Measurements from ENCODE around the gene RILPL2. TPM values are rescaled to one million over a fixed set of nuclear protein-coding genes. Genes with fewer than 3 reads are reported as not detected.
"Not testable (repeated sequence)": the region's sequence is repeated elsewhere in the genome, so short reads cannot be mapped to it uniquely, and the experiment has no call there.

RILPL2 gene
- total and polyA plus RNA-seq, 2 of the 13 experiments (the other 11 are each of a cell fraction or from before 2014, with no cell fraction given): 2.7 to 8.1 TPM

GRCh38 chr12:123385536-123385935 lies 50.9 kb downstream of the RILPL2 start:
- POLR2A ChIA-PET; BruUV-seq (replicated peaks); in situ Hi-C loops (cut with HindIII; ENCODE audit: extremely low pct_ligation_motif_present, low pct_unique_long_range_greater_than_20kb); H3K36me3 ChIP-seq (replicated peaks in 1 of 2; ENCODE audit: control insufficient read depth in 1 of 2, insufficient read depth in 2 of 2, low read length in 2 of 2); DNase-seq (ENCODE audit: low spot score); CTCF ChIA-PET (ENCODE audit: low intra/inter-chr PET ratio, low total read pairs); H3K9ac ChIP-seq (ENCODE audit: insufficient read depth, low read depth, low read length); H2AFZ ChIP-seq (ENCODE audit: low read length); H3K27ac ChIP-seq (ENCODE audit: extremely low read length, insufficient read depth, low read length); FAIRE-seq; ATAC-seq; H4K20me1 ChIP-seq (ENCODE audit: insufficient read depth, low read length); intact Hi-C loops (cut with micrococcal nuclease; ENCODE audit: unreplicated experiment); H3K27me3 ChIP-seq (ENCODE audit: control insufficient read depth in 1 of 2, insufficient read depth in 2 of 2, low read length in 2 of 2); H3K9me3 ChIP-seq (ENCODE audit: low read length): not testable (repeated sequence)
- TF ChIP-seq ZNF460 (CRISPR knock-in tag; IDR thresholded peaks at IDR 0.05; ENCODE audit: borderline replicate concordance): peak; percentile 29; the same call in 1 of the 2 replicates
- 0 out of 2 replicates have a peak, but pooled peaks have one; percentile 37 for TF ChIP-seq ZNF121 (CRISPR knock-in tag; IDR thresholded peaks at IDR 0.05)
- H3K79me2 ChIP-seq (ENCODE audit: insufficient read depth, low read length): peaks cover 19% of the 10 kb centered on the region
- peak overlapping the region in 1 of 3 experiments; percentile 87; a peak in 1 of 6 replicates for H3K4me3 ChIP-seq (replicated peaks in 1 of 3; ENCODE audit: insufficient read depth in 1 of 3, low read depth in 2 of 3, low read length in 3 of 3)
- peaks cover 46% of the 10 kb centered on the region for H3K4me1 ChIP-seq (ENCODE audit: insufficient read depth, low read length)
- 93% methylated on average over 9 of the region's 9 CpGs for WGBS (ENCODE audit: low lambda C conversion rate)
- peak overlapping the region; percentile 98; the same call in 1 of the 2 replicates for H3K4me2 ChIP-seq (ENCODE audit: low read depth, low read length)

- Histone ChIP-seq H3K4me1 (ENCODE audit: insufficient read depth, low read length) (peaks cover 41% of the 10 kb centered on the region), H2AFZ (ENCODE audit: low read length) (no peak overlapping the region), H3K4me2 (ENCODE audit: low read depth, low read length) (peak overlapping the region; percentile 98), H4K20me1 (ENCODE audit: insufficient read depth, low read length) (no peaks in the 10 kb centered on the region), H3K9ac (ENCODE audit: insufficient read depth, low read depth, low read length) (peak overlapping the region; percentile 78), H3K27ac (ENCODE audit: extremely low read length, insufficient read depth, low read length) (peak overlapping the region; percentile 79), H3K4me3 (replicated peaks in 1 of 3; ENCODE audit: insufficient read depth in 1 of 3, low read depth in 2 of 3, low read length in 3 of 3) (peak overlapping the region; percentile 77 to 88 (median 87)), H3K9me3 (ENCODE audit: low read length) (no peaks in the 10 kb centered on the region), H3K79me2 (ENCODE audit: insufficient read depth, low read length) (peaks cover 15% of the 10 kb centered on the region), H3K36me3 (replicated peaks in 1 of 2; ENCODE audit: control insufficient read depth in 1 of 2, insufficient read depth in 2 of 2, low read length in 2 of 2) (no peaks in the 10 kb centered on the region), H3K27me3 (ENCODE audit: control insufficient read depth in 1 of 2, insufficient read depth in 2 of 2, low read length in 2 of 2) (no peaks in the 10 kb centered on the region)
- BruUV-seq (replicated peaks): no TSS peak
- intact Hi-C loops (cut with micrococcal nuclease; ENCODE audit: unreplicated experiment) (no loop called here), in situ Hi-C loops (cut with HindIII; ENCODE audit: extremely low pct_ligation_motif_present, low pct_unique_long_range_greater_than_20kb) (no loop called here)
- POLR2A ChIA-PET: interaction anchor here (1.4 to 4.6 kb wide), 2 partner anchors 21 kb away, joined by 4 to 121 read pairs; partner anchors contain the start of gene SBNO1
- 0% methylated on average over 1 of the region's 1 CpG for WGBS (ENCODE audit: low lambda C conversion rate)
- FAIRE-seq (no peak), ATAC-seq (no peak), DNase-seq (ENCODE audit: low spot score) (no peak)
- CTCF ChIA-PET (ENCODE audit: low intra/inter-chr PET ratio, low total read pairs): no interaction called here
- TF ChIP-seq DZIP1 (CRISPR knock-in tag; IDR thresholded peaks at IDR 0.05): no peak
- TF ChIP-seq ZNF274 (CRISPR knock-in tag; IDR thresholded peaks at IDR 0.05): no peak
- no peak for TF ChIP-seq ZNF790 (CRISPR knock-in tag; IDR thresholded peaks at IDR 0.05; ENCODE audit: borderline replicate concordance)
- TF ChIP-seq ATF4 (CRISPR knock-in tag; IDR thresholded peaks at IDR 0.05): peak; percentile 41 to 73; a peak in 3 of 4 replicates
- TF ChIP-seq MIER2 (CRISPR knock-in tag; IDR thresholded peaks at IDR 0.05): no peak
- TF ChIP-seq TFDP1 (CRISPR knock-in tag; IDR thresholded peaks at IDR 0.05; ENCODE audit: borderline replicate concordance): no peak
- no peak for TF ChIP-seq NFIC (IDR thresholded peaks at IDR 0.05; ENCODE audit: low read length)
- no peak for TF ChIP-seq ZNF569 (CRISPR knock-in tag; IDR thresholded peaks at IDR 0.05; ENCODE audit: borderline replicate concordance)
- no peak for TF ChIP-seq SP140L (CRISPR knock-in tag; IDR thresholded peaks at IDR 0.05; ENCODE audit: borderline replicate concordance)
- no peak for TF ChIP-seq MAZ (IDR thresholded peaks at IDR 0.05; ENCODE audit: borderline replicate concordance, low read depth, low read length)
- no peak for TF ChIP-seq MAZ (CRISPR knock-in tag; IDR thresholded peaks at IDR 0.05; ENCODE audit: low read depth)
- TF ChIP-seq CEBPB (IDR thresholded peaks at IDR 0.05; ENCODE audit: borderline replicate concordance, low read depth, low read length): peak; percentile 15; the same call in 1 of the 2 replicates
These were observed 51.5 kb downstream of the RILPL2 start for GRCh38 chr12:123384994-123385376.

Data from HepG2 (cell line).